GM12878 (cell line): ENCODE data around the gene XPC. TPM values are rescaled to one million over a fixed set of nuclear protein-coding genes. Genes with fewer than 3 reads are reported as not detected.

Experiments
- ATAC-seq: fragments of 200-7000 bp; cut with Tn5 transposase; 3 replicates; pipeline ENCODE4 v1.9.1; 2020; ENCODE audit warnings: mild to moderate bottlenecking, moderate library complexity
- BruUV-seq: library from RNA; stranded (reverse); fragments of 400-500 nt; replicated peaks from 2 replicates; lab custom pipeline; 2021; lab: Mats Ljungman, UMichigan
- CTCF ChIA-PET: fragments of 300-600 bp; sonication (Branson Sonifier 250); formaldehyde crosslinking; extraction: SDS; loops from one replicate; lab custom pipeline; 2021; ENCODE audit warnings: inconsistent platforms; lab: Yijun Ruan, JAX
- POLR2A ChIA-PET: fragments of 350-600 bp; formaldehyde crosslinking; extraction: SDS; loops from one replicate; lab custom pipeline; 2021; ENCODE audit warnings: inconsistent platforms; lab: Charles Lee
- RAD21 ChIA-PET: fragments of 300-600 bp; sonication (Branson Sonifier 250); formaldehyde crosslinking; loops from one replicate; lab custom pipeline; 2023; ENCODE audit warnings: antibody characterized with exemption; ENCODE audit not compliant: unreplicated experiment; lab: Charles Lee
- SMC1A ChIA-PET: fragments of 300-600 bp; sonication (Branson Sonifier 250); formaldehyde crosslinking; loops from one replicate; lab custom pipeline; 2023; ENCODE audit not compliant: unreplicated experiment, uncharacterized antibody; lab: Charles Lee
- DNase-seq: peaks from one replicate; pipeline ENCODE4 v3.0.0-alpha.2; 2011; ENCODE audit warnings: low read depth, low spot score
- FAIRE-seq: peaks from 3 replicates; lab custom pipeline; 2011; peaks lifted over from hg19 to GRCh38; lab: Jason Lieb, UNC
- H2AFZ ChIP-seq: 2 replicates; pipeline ENCODE4 v1.6.0; 2011; ENCODE audit warnings: low read depth, low read length, control low read depth; ENCODE audit not compliant: control insufficient read depth
- H3K27ac ChIP-seq: 2 replicates; pipeline ENCODE4 v1.5.1; 2011; ENCODE audit warnings: control low read depth; ENCODE audit not compliant: control insufficient read depth, insufficient read depth
- H3K27me3 ChIP-seq, 2 experiments: replicated peaks in 1 of 2; 2 replicates each; pipeline versions ENCODE4 v1.6.0 to v1.6.1; 2011; ENCODE audit warnings: low read length in 1 of 2; ENCODE audit not compliant: control insufficient read depth in 2 of 2, insufficient read depth in 2 of 2
- H3K36me3 ChIP-seq, 2 experiments: 2 replicates each; pipeline ENCODE4 v1.5.1; 2011; ENCODE audit warnings: low read length in 1 of 2; ENCODE audit not compliant: control insufficient read depth in 2 of 2, insufficient read depth in 2 of 2
- H3K4me1 ChIP-seq: 2 replicates; pipeline ENCODE4 v1.6.1; 2011; ENCODE audit warnings: mild to moderate bottlenecking, low read length, moderate library complexity, mixed read lengths; ENCODE audit not compliant: control insufficient read depth, insufficient read depth
- H3K4me2 ChIP-seq: 2 replicates; pipeline ENCODE4 v1.6.0; 2011; ENCODE audit warnings: control low read depth; ENCODE audit not compliant: control insufficient read depth, insufficient read depth
- H3K4me3 ChIP-seq: fragments of 200-600 bp; sonication (generic); 2 replicates; pipeline ENCODE4 v1.5.1; 2016
- H3K79me2 ChIP-seq: 2 replicates; pipeline ENCODE4 v1.6.0; 2011; ENCODE audit warnings: low read length; ENCODE audit not compliant: control insufficient read depth, insufficient read depth
- H3K9ac ChIP-seq: 2 replicates; pipeline ENCODE4 v1.8.0; 2011; ENCODE audit warnings: low read length, control low read depth, mixed read lengths; ENCODE audit not compliant: control insufficient read depth, insufficient read depth
- H3K9me3 ChIP-seq: replicated peaks from 3 replicates; pipeline ENCODE4 v1.5.1; 2011; ENCODE audit warnings: mild to moderate bottlenecking, low read length; ENCODE audit not compliant: control insufficient read depth, insufficient read depth
- H4K20me1 ChIP-seq: 2 replicates; pipeline ENCODE4 v1.6.0; 2011; ENCODE audit not compliant: control insufficient read depth, insufficient read depth
- HDGF ChIP-seq: fragments of 450-650 bp; IDR thresholded peaks from 2 replicates; pipeline ENCODE4 v1.6.1; 2016; ENCODE audit warnings: antibody characterized with exemption
- KAT2A ChIP-seq: conservative IDR thresholded peaks from 2 replicates; pipeline ENCODE4 v1.6.1; 2011; ENCODE audit warnings: low read depth, low read length; ENCODE audit not compliant: control insufficient read depth
- SUPT20H ChIP-seq: IDR thresholded peaks from 2 replicates; pipeline ENCODE4 v1.6.1; 2011; ENCODE audit warnings: low read depth, mild to moderate bottlenecking, low read length, moderate library complexity, borderline replicate concordance; ENCODE audit not compliant: control insufficient read depth
- WGBS: methylation state at CpG from one replicate; pipeline ENCODE4 v1.1.6; 2016; ENCODE audit warnings: low lambda C conversion rate; ENCODE audit not compliant: insufficient replicate concordance, insufficient coverage; ENCODE audit errors: missing lambda C conversion rate; 5-methylcytosine and 5-hydroxymethylcytosine counted together
- in situ Hi-C: fragments of 300-500 bp; cut with MboI; formaldehyde crosslinking; loops from 9 replicates; pipeline ENCODE4 v1.14.3; 2018; ENCODE audit warnings: mixed read lengths
- intact Hi-C: fragments of 100-400 bp; cut with micrococcal nuclease; formaldehyde crosslinking; loops from one replicate; pipeline ENCODE4 v1.14.2; 2022; ENCODE audit not compliant: unreplicated experiment
- polyA plus RNA-seq, 11 experiments: library from polyadenylated mRNA; depleted of rRNA in 4 of 11; unstranded in 6 of 11; stranded (reverse) in 5 of 11; fragments of >200 nt; fragmentation: Nextera tagmentation in 4 of 11; fragmentation: Illumina TruSeq in 1 of 11; extraction: Ambion mirVana in 4 of 11; extraction: Trizol in 1 of 11; gene quantifications; 1 replicate in 1 of 11; 2 replicates in 10 of 11; pipeline versions ENCODE4 v1.2.1 to v1.2.3, GENCODE V29; 2011 to 2016; ENCODE audit warnings: inconsistent platforms in 2 of 11, missing spikeins in 2 of 11, low read depth in 1 of 11
- total RNA-seq, 4 experiments: library from RNA; depleted of rRNA in 3 of 4; stranded (reverse); fragments of >200 nt in 3 of 4; fragmentation: Illumina TruSeq in 1 of 4; extraction: Trizol in 1 of 4; gene quantifications; 2 replicates each; pipeline versions ENCODE4 v1.2.1 to v1.2.3, GENCODE V29; 2013 to 2021
- TF ChIP-seq, protein P1 (sequence below): fragments of 450-650 bp; IDR thresholded peaks from 2 replicates; pipeline ENCODE4 v1.6.1; 2017; ENCODE audit warnings: mild to moderate bottlenecking
- TF ChIP-seq, protein P2 (sequence below): fragments of 450-650 bp; IDR thresholded peaks from 2 replicates; pipeline ENCODE4 v1.6.1; 2018; ENCODE audit warnings: mild to moderate bottlenecking, low read depth, moderate library complexity; ENCODE audit not compliant: partially characterized antibody
- TF ChIP-seq, protein P3 (sequence below): IDR thresholded peaks from 2 replicates; pipeline ENCODE4 v1.6.1; 2012; ENCODE audit warnings: low read length, inconsistent platforms

The XPC gene
- total and polyA plus RNA-seq, 10 of the 15 experiments (the other 5 are each of a cell fraction or from before 2014, with no cell fraction given), result 4.0 to 48.3 (median 29.8) TPM

DNA sequence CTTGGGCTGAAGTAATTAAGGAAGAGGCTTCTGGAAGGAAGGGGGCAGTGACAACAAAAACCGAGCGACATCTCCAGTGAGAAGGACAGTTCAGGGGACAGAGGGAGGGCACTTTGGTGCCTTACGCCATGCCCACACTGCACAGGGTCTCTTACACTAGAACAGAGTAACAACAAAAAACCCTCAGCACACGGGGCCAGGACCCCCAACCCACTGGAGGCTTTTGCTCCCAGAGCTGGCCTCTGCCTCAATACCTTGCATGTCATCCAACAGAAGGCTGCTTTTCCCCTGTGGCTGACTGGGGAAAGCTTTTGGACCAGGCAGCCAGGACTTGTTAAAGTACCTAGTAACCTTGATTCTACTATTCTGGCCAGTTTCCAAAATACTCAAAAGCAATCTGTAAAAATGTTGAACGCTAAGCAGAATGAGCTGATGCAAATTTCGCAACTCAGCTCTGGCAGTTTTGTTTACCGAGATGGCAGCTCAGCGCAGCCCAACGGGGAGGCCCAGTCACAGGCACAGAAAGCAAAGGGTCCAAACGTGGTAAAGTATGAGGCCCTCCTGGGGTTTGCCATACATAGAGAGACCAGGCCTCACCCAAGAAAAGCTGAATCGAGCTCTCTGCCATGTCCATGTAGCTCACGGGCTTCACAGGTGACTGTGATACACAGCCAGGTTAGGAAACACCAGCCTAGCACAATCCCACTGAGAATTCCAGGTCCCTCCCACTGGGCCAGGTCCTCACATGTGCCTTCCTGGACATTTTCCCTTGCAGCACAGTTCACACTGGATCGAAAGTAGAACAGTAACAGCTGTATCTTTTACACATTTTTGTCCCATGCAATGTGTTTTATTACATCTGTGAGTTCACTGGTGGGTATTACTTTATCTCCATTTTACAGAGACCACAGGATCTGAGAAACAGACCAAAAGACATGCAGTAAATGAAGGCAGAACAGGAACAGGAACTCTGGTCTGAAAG, 59.7 kb downstream of the XPC start:
- ATAC-seq (no peak), DNase-seq (no peak), FAIRE-seq (no peak)
- intact Hi-C loops, result no loop called here
- H3K4me3 ChIP-seq, result no peak overlapping the region
- no peaks in the 10 kb centered on the region for H3K9me3 ChIP-seq
- 86% methylated on average over 13 of the region's 13 CpGs for WGBS
- no peaks in the 10 kb centered on the region for H3K27me3 ChIP-seq
- TF ChIP-seq, protein P1, sequence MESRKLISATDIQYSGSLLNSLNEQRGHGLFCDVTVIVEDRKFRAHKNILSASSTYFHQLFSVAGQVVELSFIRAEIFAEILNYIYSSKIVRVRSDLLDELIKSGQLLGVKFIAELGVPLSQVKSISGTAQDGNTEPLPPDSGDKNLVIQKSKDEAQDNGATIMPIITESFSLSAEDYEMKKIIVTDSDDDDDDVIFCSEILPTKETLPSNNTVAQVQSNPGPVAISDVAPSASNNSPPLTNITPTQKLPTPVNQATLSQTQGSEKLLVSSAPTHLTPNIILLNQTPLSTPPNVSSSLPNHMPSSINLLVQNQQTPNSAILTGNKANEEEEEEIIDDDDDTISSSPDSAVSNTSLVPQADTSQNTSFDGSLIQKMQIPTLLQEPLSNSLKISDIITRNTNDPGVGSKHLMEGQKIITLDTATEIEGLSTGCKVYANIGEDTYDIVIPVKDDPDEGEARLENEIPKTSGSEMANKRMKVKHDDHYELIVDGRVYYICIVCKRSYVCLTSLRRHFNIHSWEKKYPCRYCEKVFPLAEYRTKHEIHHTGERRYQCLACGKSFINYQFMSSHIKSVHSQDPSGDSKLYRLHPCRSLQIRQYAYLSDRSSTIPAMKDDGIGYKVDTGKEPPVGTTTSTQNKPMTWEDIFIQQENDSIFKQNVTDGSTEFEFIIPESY, result no peak
- TF ChIP-seq, protein P2, sequence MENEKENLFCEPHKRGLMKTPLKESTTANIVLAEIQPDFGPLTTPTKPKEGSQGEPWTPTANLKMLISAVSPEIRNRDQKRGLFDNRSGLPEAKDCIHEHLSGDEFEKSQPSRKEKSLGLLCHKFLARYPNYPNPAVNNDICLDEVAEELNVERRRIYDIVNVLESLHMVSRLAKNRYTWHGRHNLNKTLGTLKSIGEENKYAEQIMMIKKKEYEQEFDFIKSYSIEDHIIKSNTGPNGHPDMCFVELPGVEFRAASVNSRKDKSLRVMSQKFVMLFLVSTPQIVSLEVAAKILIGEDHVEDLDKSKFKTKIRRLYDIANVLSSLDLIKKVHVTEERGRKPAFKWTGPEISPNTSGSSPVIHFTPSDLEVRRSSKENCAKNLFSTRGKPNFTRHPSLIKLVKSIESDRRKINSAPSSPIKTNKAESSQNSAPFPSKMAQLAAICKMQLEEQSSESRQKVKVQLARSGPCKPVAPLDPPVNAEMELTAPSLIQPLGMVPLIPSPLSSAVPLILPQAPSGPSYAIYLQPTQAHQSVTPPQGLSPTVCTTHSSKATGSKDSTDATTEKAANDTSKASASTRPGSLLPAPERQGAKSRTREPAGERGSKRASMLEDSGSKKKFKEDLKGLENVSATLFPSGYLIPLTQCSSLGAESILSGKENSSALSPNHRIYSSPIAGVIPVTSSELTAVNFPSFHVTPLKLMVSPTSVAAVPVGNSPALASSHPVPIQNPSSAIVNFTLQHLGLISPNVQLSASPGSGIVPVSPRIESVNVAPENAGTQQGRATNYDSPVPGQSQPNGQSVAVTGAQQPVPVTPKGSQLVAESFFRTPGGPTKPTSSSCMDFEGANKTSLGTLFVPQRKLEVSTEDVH, result no peak
- TF ChIP-seq, protein P3, sequence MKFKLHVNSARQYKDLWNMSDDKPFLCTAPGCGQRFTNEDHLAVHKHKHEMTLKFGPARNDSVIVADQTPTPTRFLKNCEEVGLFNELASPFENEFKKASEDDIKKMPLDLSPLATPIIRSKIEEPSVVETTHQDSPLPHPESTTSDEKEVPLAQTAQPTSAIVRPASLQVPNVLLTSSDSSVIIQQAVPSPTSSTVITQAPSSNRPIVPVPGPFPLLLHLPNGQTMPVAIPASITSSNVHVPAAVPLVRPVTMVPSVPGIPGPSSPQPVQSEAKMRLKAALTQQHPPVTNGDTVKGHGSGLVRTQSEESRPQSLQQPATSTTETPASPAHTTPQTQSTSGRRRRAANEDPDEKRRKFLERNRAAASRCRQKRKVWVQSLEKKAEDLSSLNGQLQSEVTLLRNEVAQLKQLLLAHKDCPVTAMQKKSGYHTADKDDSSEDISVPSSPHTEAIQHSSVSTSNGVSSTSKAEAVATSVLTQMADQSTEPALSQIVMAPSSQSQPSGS, result no peak
- TF ChIP-seq KAT2A, result no peak
- no peak for TF ChIP-seq HDGF
- no peak for TF ChIP-seq SUPT20H
- ChIA-PET POLR2A (interaction anchor here (1.1 kb wide), 1 partner anchor 12 kb away, joined by 3 read pairs; no protein-coding TSS in a partner anchor), CTCF (interaction anchor here (1.1 kb wide), 1 partner anchor 222 kb away, joined by 3 read pairs; no protein-coding TSS in a partner anchor), RAD21 (interaction anchor here (0.6 kb wide), 1 partner anchor 982 kb away, joined by 6 read pairs; no protein-coding TSS in a partner anchor), SMC1A (interaction anchor here (1.1 kb wide), 1 partner anchor 58 kb away, joined by 3 read pairs; no protein-coding TSS in a partner anchor)
- H4K20me1 ChIP-seq, result no peaks in the 10 kb centered on the region; the same call in 1 of the 2 replicates
- in situ Hi-C loops, result loop anchor here (5.0 kb wide), 1 partner anchor 221 kb away; no protein-coding TSS in a partner anchor
- H3K4me1 ChIP-seq, result no peaks in the 10 kb centered on the region
- BruUV-seq, result no TSS peak
- H3K27ac ChIP-seq, result no peak overlapping the region
- peaks cover 15% of the 10 kb centered on the region for H3K79me2 ChIP-seq
- no peak overlapping the region for H3K4me2 ChIP-seq
- no peak overlapping the region for H3K9ac ChIP-seq
- H2AFZ ChIP-seq, result no peak overlapping the region
- peaks cover 11 to 16% of the 10 kb centered on the region in 2 experiments; a peak in 3 of 4 replicates for H3K36me3 ChIP-seq
